Amygdala (tissue), 56 donors: ENCODE measurements around the gene ADCY5.
A peak's percentile ranks its signal among the peaks of the same experiment; 100 is the strongest.
"Not testable (repeated sequence)": the region's sequence is repeated elsewhere in the genome, so short reads cannot be mapped to it uniquely, and the experiment has no call there.

Experiments
- DNase-seq, 56 donors: peaks; one replicate each; lab custom pipeline; 2025; lab: John Stamatoyannopoulos, UW

ADCY5 gene

DNA sequence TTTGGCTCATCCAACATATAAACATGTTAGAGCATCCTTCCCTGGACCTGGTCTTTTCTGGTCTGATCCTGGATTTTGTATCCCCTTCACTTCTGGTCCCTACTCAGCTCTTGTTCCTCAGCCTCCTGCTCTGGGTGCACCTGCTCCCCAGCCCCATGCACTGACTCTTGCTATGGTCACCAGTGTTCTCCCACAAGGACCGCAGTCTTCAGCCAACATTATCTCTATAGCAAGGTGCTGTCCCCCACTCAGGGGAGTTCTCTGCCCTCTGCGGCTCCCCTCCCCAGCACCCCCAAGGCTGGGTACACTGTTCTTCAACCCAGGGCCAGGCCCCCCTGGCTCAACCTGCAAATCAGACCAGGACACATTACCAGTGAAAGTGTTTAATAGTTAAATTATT is 167.0 kb downstream of the ADCY5 start:
- no peak for DNase-seq

DNA sequence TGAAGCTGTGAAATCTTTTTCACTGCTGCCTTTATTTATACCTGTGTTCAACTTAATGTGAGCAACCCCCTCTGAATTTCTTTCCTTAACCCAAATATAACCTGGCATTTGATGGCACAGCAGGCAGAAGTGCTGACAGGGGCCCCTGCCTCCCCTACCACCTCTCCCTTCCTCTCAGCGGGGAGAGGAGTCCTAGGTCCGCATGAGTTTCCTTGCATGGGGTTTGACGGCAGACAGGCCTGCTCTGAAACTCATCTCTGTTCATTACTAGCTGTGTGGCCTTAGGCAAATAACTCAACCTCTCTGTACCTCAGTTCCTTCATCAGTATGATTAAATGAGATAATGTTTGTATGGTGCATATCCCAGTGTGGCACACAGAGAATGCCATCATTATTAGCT is 167.5 kb downstream of the ADCY5 start:
- DNase-seq: no peak

DNA sequence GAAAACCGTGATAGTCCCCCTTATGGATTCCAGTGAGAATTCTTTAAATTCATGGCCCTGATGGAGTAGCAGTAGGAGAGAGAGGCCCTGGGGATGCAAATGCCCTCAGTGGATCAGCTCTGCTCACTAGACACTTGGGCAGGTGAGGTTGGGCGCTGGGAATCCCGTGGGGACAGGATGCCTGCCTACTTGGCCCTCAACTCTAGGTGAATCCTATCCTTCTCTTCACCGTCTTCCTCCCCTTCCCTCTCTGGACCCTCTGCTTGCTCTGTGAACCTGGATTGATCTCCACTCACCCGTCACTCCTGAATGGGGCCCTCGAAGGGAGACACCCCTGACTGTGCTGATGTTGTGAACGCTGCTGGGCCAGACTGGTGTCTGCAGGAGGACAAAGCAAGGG is 169.8 kb downstream of the ADCY5 start:
- DNase-seq: no peak

DNA sequence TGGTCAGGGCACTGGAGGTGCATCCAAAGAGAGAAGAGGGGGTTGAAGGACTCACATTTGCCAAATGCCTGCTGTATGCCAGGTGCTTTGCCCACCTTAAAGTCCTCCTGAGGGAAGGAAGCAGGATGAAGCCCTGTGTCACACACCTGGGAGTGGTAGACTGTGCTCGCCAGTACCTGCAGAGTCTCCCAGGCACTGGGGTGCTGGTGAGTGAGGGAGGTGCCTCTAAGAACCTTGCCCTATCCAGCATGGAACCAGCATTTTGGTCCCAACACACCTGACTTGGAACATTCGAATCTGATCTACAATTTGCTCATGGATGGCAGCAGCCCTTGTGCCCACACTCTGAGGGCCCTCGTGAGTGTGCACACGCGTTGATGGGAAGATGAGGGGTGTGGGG is 170.4 kb downstream of the ADCY5 start:
- no peak for DNase-seq

DNA sequence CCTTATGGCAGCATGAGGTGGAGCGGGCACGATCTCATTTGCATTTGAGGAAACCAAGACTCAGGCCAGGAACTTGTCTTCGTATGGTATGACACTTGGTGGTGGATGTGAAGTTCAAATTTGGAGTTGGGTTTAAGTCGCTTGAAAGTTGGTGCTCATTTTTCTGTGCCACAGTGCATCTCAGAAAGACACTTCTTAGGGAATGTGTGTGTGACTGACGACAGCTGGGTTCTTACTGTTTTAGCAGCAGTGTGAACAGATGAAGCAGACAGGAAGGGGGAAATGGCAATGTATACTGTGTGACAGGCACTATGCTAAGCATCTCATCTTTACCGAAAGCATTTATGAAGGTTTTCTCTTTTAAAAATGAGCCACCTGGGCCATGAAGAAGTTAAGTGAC is 171.8 kb downstream of the ADCY5 start:
- no peak for DNase-seq

DNA sequence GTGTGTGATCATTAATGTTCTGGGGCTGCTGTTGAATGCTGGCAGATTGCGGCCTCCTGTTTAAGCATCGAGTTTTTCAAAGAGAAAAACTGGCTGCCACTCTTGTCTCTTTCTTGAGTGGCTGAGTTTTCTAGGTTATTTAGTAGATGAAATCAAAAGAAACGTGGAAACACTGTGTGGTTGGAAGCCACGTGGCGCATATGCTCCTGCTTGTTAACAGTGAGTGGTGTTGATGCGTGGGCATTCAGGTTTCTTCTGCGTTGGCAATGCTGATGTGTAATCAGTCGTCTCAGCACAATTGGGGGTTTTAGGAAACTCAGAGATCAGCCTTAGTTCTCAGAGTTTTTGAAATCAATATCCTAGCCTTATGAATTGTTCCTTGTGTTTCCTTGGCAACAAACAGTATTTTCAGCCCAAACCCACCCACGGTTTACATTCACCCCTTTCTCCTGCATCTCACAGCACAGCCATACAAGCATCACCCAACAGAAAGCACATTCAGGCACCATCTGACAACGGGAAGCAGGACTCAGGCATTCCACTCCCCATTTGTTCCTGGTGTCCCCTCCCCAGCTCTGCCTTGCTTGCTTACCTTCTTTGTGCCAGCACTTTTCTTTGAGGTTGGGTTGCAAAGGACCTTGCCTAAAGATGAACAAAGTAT is 172.4 kb downstream of the ADCY5 start:
- DNase-seq: peak in 18 of 56 donors; percentile 13 to 80 (median 36)

DNA sequence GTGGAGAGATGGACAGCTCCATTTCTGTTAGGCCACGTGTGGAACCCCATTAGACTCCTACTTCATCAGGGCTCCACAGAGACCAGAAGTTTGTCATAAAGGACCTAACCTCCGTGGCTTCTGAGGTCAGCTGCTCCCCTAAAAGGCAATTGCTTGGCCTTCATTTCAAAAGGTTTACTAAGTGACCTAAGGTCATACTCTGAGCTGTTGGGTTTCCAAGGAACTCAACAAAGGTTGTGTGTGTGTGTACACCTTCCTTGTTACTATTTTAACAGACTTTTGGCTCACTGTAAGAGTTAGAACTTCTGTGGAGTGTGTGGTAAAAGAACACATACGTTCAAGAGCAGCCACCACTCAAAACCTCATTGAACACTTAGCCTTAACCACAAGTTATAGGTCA is 173.2 kb downstream of the ADCY5 start:
- DNase-seq: no peak

DNA sequence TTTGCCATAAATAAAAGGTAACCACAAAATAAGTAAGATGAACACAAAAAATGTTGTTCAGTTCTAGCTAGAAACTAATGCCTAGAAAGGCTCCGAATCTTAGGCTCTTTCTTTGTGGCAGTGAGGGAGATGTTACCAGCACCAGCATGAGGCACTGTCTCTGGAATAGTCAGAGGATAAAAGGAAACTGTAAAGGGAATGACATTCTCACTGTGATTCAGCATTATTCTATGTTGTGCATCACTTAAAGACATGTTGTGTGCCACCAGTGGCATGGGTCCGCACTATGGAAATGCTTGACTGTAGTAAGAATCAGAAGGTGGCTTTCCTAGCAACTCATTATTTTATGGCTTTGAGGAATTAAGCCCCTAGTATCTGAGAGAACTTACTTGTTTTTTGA is 176.3 kb downstream of the ADCY5 start:
- DNase-seq: no peak

DNA sequence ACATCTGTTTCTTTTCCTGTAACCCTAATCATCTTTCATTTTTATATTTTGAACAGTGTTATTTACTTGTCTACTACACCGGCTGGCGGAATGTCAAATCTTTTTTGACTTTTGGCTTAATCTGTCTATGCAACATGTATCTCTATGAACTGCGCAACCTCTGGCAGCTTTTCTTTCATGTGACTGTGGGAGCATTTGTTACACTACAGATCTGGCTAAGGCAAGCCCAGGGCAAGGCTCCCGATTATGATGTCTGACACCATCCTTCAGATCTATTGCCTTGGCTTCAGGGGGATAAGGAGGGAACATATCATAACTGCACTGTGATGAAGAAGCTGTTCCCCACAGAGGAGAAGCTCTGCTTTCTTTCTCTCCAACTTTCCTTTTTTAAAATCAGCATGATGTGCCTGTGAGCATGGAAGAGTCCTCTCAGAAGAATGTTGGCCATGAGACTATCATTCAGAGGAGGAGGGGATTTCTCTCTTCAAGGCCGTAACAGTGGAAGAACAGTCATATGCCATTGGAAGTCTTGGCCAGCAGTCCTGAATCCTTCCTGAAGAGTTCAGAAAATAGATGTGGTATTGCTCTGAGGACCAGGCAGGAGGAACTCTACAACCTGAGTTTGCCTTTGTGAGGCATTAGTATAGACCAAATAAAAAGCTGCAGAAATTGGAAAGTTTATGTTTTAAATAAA is 177.3 kb downstream of the ADCY5 start:
- no peak for DNase-seq

DNA sequence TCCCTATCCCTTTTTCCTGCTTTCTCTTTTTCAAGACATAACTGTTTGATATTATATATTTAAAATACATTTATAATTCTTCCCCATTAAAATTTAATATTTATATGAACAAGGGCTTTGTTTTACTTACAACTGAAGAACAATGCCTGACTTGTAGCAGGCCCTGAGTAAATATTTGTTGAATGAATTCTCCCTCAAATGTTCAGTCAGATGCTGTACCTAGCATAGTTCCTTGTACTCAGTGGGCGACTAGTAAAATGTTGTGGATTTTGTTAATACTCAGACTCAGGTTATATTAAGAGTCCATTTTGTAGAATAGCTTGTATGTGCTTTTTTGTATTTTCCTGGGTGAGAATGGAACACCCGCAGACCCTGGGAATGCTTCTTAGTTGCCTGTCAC is 178.1 kb downstream of the ADCY5 start:
- no peak for DNase-seq

DNA sequence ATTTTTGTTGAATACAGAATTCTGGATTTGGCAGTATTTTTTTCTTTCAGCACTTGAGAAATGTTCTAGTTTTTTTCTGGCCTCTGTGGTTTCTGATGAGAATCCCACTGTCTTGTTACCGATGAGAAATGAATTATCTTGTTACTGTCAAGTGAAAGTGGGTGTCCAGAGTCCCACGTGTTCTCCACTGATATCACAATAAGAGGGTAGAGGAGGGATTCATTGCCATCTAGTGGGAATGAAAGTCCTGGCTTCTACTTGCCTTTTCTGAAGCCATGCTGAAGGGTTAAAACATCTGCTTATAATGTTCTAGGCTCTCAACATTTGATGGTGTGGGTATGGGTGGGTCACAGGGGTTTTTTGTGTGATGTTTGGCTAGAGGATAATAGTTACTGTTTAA is 181.1 kb downstream of the ADCY5 start:
- DNase-seq: no peak

DNA sequence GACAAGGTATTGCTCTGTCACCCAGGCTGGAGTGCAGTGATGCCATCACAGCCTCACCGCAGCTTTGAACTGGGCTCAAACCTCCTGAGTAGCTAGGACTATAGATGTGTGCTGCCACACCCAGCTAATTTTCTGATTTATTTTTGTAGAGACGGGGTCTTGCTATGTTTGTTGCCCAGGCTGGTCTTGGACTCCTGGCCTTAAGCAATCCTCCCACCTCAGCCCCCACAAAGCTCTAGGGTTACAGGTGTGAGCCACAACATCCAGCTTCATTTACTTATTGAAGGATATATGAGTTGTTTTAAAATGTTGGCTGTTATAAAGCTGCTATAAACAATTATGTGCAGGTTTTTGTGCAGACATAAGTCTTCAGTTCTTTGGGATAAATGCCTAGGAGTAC is 184.9 kb downstream of the ADCY5 start:
- no peak for DNase-seq

DNA sequence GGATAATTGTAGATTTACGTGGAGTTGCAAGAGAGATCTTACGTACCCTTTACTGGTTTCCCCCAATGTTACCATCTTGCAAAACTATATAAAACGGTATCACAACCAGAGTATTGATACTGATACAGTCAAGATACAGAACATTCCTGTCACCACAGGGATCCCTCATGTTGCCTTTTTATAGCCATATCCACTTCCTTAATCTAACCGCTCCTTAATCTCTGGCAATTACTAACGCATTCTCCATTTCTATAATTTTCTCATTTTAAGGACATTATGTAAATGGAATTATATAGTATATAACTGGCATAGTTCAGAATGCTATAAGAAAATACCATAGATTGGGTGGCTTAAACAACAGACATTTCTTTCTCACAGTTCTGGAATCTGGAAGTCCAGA is 186.0 kb downstream of the ADCY5 start:
- DNase-seq: no peak

DNA sequence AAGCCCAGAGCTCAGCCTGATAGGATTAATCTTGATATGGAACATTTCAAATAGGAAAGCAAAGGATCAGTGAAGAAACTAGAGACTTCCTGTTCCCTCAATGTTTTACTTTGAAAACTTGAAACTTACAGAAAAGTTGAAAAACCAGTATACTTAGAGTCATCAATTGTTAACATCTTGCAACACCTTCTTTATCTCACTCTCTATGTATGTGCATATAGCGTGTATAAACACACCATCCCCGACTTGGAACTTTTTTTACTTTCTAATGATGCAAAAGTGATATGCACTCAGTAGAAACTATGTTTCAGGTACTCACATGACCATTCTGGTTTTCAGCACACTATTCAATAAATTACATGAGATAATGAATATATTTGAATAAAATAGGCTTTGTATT is 186.7 kb downstream of the ADCY5 start:
- DNase-seq: no peak

DNA sequence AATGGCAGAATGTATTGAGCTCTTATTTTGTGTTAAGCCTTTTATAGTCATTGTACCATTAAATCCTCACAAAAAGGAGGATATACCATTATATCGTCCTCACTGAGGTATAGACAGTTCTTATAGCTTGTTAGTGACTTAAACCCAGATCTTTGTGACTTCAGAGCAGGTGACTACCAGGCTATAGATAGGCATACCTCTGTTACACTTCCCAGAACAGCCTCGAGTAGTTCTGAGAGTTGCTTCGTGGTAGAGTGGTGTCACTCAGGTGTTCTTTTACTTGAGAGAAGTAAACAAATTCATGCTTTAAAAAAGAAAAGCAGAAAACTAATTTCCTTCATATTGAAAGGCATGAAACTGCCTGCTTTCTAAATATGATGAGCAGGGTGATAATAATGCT is 187.2 kb downstream of the ADCY5 start:
- DNase-seq: no peak

DNA sequence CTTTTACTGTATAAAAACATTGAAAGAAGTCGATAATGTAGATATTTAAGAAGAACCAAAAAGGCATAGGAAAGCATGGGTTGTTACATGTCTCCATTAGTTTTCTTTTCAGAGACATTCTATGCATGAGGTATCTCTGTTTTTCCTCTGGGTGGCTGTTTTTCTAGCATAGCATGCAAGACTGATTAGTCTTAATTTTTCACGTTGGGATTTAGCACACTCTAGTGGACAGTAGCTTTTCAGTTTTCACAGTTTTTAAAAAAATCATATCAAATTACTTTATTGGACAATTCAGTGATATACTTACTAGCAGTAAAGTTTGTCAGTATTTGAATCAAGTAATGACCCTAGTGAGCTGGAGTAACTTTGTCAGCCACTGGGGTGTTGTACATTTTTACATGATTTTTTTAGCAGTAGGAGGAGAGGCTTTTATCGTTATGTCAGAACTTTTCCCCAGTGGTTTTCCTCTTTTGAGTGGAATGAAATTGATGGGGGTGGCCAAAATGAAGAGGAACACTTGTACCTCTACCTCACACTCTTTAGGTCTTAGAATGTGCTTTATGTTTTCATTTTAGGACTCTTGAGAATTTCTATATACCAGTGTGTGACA is 190.0 kb downstream of the ADCY5 start:
- DNase-seq: peak in 1 of 56 donors; percentile 25

DNA sequence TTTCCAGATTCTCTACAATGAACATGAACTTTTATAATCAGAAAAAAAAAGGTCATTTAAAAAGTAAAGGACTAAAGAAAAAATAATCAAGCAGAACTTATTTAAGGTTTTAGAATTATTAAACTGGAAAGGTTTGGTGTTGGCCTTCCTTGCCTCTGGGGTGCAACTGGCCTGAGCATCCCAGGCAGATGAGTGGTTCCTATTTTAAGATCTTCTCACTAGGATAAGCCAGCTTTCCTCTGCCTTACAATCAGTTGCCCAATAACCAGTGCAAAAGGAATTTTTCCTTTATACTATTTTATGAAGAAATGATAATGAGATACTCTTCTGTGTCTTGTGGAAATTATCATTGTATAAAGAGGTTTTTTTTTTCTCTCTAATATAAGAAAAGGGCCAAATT is 190.5 kb downstream of the ADCY5 start:
- DNase-seq: no peak

DNA sequence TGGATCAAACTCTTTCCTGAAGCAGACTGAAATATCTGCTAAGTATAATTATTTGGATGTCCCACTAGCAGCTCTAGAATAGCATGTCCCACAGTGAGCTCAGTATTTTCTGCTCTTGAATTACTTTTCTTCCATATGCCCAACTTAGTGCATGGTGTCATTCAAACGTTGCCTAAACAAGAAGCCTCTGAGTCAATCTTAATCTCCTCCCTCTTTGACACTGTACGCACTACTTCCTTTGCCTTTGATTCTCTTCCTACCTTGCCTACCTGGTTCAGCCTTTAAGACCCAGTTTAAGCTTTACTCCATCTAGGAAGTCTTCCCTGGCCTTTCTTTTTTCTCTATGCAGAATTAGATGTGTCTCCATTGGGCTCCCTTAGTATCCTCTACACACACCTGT is 192.6 kb downstream of the ADCY5 start:
- DNase-seq: no peak

DNA sequence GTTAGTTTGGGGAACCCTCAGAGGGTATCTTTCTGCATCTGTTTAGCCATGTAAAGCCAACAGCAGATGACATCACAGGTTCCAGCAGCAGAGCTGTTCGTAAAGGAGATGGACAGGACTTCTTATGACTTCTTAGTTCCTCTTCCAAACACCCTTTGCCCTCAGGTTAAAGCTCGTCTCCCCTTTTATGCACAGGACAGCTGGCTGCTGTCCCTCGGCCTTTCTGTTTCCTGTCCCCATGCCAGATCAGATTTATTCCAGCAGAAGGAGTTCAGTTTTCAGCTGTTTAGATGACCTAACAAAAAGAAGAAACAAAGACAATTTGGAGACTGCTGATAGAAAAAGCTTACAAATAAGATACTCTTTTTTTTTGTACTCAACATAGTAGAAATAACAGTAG is 202.0 kb downstream of the ADCY5 start:
- no peak for DNase-seq

DNA sequence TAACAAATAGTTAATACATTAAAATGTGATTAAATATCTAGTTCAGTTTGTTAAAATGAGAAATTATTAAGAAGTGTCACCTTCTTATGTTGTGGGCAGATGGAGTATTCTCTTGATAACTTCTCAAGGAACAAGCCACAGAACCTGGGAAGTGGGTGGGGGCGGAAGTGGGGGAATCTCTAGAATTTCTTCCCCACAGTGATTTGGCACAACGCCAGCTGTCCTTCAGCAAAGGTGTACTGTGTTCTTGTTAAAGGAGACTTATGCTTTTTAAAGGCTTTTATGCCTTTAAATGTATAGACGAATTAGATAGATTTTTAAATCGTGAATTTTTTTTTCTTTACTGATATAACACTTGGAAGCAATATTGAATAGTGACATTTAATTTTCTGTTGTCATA is 204.8 kb downstream of the ADCY5 start:
- DNase-seq: peak in 6 of 56 donors; percentile 2 to 34 (median 8)

DNA sequence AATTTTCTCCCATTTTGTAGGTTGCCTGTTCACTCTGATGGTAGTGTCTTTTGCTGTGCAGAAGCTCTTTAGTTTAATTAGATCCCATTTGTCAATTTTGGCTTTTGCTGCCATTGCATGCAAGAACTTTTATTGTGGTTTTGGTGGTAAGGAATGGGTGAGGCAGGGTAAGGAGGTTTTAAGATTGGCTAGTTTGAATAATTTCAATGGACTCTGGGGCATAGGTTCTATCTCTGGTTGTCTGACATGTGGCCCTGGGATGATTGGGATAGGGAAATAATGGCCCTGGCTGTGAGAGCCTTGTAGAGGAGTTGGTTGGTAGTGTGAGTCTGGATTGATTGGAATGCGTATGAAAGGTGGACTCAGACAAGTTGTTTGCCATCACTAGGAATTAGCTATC is 209.1 kb downstream of the ADCY5 start:
- no peak for DNase-seq

DNA sequence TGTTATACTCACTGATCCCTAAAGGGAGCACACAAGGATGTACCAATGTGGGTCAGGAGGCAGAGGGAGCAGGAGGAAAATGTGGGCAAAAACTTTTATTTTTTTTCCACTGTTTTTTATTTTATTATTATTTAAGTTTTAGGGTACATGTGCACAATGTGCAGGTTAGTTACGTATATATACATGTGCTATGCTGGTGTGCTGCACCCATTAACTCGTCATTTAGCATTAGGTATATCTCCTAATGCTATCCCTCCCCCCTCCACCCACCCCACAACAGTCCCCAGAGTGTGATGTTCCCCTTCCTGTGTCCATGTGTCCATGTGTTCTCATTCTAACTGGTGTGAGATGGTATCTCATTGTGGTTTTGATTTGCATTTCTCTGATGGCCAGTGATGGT is 209.7 kb downstream of the ADCY5 start:
- not testable (repeated sequence) for DNase-seq
